ENCODE measurements around the gene FAM177B.

GRCh38 chr1:222784371-222784770, 47.4 kb downstream of the FAM177B start:
- TF ChIP-seq EZH2 (IDR thresholded peaks at IDR 0.05; ENCODE audit: insufficient read depth, poor library complexity, severe bottlenecking) (no peak), EZH2phosphoT487 (IDR thresholded peaks at IDR 0.05; ENCODE audit: insufficient read depth, low read depth) (no peak)
